NCI-H1048 (cell line): Measurements from ENCODE around the gene USP37.
"Not testable (repeated sequence)": the region's sequence is repeated elsewhere in the genome, so short reads cannot be mapped to it uniquely, and the experiment has no call there.

Source experiments
- DNase-seq: peaks from one replicate; lab custom pipeline; 2025; lab: John Stamatoyannopoulos, UW

Gene USP37

GRCh38 chr2:218568190-218569037, at the start of gene USP37, which contains the start of gene CNOT9:
USP37 (minus strand) TSS chr2:218568351; CDS start chr2:218558653, 9,698 bp downstream.
CNOT9 (plus strand) TSS chr2:218568839; CDS start chr2:218568955, 116 bp downstream.
- peak; percentile 92 for DNase-seq

DNA sequence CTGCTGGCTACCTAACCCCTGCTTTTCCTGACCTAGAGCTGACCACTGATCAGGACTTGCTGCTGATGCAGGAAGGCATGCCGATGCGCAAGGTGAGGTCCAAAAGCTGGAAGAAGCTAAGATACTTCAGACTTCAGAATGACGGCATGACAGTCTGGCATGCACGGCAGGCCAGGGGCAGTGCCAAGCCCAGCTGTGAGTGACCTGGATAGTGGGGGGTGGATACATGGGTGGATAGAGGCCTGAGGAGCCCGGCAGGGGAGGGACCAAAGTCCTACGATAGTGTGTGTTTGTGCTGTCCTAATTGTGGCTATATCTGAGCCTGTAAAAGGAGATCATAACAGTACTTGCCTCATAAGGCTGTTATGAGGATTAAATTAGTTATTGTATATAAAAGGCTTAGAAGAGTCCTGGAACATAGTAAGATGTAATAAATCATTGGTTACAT, 47.7 kb upstream of the USP37 start:
- no peak for DNase-seq

GRCh38 chr2:218607436-218608115, 39.4 kb upstream of the USP37 start, which contains the start of gene PLCD4:
PLCD4 (plus strand) TSS chr2:218607899; CDS start chr2:218615740, 7,841 bp downstream.
- DNase-seq, result no peak

DNA sequence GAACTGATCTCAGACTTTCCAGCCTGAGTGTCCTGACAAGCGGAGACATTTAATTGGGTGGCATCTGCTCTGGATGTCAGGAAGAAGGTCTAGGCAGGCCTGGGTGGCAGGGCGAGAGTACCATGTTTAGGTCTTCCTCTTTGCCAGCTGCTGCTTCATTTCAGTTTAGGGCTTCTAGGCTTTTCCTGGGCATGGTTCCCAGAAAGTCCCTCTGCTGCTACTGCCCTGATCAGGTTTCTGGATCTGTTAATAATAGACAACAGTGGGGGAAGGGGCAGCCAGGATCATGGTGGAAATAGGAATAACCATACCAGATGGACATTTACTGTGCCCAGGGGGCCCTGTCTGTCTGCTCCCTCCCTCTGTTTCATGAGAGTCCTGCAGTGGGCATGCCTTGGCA, 37.3 kb upstream of the USP37 start:
- DNase-seq, result no peak

DNA sequence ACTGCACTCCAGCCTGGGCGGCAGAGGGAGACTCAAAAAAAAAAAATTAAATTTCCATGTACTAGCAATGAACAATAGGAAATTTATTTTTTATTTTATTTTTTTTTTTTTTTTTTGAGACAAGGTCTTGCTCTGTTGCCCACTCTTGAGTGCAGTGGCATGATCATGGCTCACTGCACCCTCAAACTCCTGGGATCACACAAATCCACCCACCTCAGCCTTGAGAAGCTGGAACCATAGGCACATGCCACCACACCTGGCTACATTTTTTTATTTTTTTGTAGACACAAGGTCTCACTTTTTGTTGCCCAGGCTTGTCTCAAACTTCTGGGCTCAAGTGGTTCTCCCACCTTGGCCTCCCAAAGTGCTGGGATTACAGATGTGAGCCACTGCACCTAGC, 17.4 kb upstream of the USP37 start:
- DNase-seq, result no peak

- no peak for DNase-seq
These were observed 16.1 kb upstream of the USP37 start for GRCh38 chr2:218583983-218584850.

- DNase-seq, result no peak
These were observed 13.9 kb upstream of the USP37 start for GRCh38 chr2:218582076-218582475.

- DNase-seq, result no peak
These were observed 10.2 kb upstream of the USP37 start for GRCh38 chr2:218578272-218578877.

GRCh38 chr2:218577482-218578220, 9.5 kb upstream of the USP37 start:
- no peak for DNase-seq

DNA sequence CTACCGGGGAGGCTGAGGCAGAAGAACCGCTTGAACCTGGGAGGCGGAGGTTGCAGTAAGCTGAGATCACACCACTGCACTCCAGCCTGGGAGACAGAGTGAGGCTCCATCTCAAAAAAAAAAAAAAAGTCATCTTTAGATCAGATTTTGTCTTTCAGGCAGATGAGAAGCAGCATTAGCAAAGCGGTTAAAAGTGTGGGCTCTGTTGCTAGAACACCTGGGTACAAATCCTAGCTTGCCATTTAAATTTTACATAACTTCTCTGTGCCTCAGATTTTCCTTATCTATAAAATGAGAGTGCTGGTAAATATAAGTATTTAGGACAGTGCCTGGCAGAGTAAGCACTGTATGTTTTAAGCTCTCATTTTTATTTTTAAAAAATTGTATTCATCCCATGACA, 8.7 kb upstream of the USP37 start:
- no peak for DNase-seq

DNA sequence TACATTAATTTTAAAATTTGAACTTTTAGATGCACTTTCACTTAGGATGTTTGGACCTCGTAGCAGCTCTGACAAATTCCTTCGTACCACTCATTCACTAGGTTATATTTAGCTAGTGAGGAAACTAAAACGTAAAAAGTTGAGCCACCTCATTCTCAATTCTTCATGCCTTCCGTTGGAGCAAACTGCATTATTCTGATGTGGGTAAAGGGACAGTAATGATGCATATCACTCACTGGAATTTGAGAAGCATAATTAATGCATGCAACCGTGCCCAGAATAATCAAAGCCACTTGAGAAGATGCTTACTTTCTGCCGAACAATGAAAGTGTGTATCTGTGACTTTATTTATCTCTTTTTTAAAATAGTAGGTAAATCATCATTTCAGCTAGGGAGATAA, 2.7 kb upstream of the USP37 start:
- no peak for DNase-seq

- DNase-seq, result no peak
These were observed 1.7 kb upstream of the USP37 start for GRCh38 chr2:218569661-218570500.

DNA sequence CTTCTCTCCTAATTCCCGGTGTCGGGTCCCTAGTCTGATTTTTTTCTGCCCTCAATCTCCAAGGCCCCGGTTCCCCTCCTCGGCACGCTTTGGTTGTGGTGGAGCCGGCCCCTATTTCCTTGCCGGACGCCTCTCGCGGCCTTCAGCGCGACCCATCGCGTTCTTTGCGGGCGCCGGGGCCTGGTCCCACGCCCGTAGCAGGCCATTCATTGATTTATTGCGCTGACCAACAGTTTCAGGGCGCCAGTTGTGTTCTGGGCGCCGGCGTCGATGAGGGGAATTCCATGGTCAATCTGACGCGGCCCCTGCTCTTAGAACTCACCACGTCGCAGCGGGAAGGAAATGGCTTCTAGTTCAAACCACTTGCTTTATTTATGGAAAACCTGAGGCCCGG, 884 bp upstream of the USP37 start:
- no peak for DNase-seq

- DNase-seq, result peak; percentile 31
These were observed 358 bp downstream of the USP37 start for GRCh38 chr2:218567797-218568189.

DNA sequence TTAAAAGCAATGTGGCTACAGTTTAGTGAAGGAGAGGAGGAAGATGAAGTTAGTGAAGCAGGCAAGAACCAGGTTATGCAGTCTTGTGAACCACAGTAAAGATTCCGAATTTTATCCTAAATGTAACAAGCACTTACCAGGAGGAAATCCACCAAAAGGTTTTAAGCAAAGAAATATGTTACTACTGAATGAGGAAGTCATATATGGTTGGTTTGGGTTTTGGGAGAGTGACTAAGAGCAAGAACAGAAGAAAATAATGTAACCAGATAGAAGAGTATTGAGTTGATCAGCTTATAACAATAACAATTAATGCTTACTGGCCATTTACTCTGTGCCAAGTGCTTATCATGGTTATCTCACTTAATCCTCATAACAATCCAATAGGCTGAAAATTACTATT, 1.9 kb downstream of the USP37 start:
- no peak for DNase-seq

DNA sequence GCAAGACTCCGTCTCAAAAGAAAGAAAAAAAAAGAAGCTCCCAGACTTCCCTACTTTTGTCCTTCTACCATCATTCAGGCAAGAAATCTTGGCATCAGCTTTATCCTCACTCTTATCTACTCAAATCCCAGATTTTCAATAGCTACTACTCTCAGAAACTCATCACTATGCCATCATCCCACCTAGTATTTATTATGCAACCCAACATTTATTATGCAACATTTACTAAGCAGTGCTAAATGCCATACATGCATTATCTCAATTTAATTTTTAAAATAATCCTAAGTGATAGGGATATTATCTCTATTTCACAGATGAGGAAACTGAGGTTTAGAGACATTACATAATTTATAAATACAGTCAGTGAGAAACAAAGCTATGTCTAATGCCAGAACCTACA, 4.1 kb downstream of the USP37 start:
- no peak for DNase-seq

- DNase-seq, result no peak
These were observed 9.2 kb downstream of the USP37 start for GRCh38 chr2:218558986-218559385.

GRCh38 chr2:218557941-218558340, 10.2 kb downstream of the USP37 start:
- no peak for DNase-seq

- DNase-seq, result no peak
These were observed 12.6 kb downstream of the USP37 start for GRCh38 chr2:218555527-218555926.

DNA sequence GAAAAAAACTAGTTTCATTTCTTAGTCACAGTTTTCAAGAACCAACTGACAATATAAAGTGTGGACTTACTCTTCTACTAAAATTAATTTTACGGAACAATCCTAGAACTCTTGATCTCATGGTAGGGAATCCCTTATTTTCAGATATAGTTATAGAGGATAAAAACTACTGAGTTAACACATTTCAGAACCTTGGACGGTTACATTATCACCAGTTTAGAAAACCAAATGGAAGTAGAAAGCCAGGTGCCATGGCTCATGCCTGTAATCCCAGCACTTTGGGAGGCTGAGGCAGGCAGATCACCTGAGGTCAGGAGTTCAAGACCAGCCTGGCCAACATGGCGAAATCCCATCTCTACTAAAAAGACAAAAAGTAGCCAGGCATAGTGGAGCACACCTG, 13.9 kb downstream of the USP37 start:
- DNase-seq, result not testable (repeated sequence)
